GM18505 (cell line): ENCODE measurements around the gene NOL4L.
"Not testable (repeated sequence)": the region's sequence is repeated elsewhere in the genome, so short reads cannot be mapped to it uniquely, and the experiment has no call there.

Experiments used
- ATAC-seq: cut with Tn5 transposase; IDR thresholded peaks from one replicate; pipeline ENCODE4 v1.9.1; 2021; ENCODE audit not compliant: unreplicated experiment
- POLR2A ChIP-seq: IDR thresholded peaks from 4 replicates; pipeline ENCODE4 v1.6.1; 2011; ENCODE audit warnings: borderline replicate concordance; ENCODE audit not compliant: insufficient read depth, insufficient read length; ENCODE audit errors: extremely low read depth

The NOL4L gene

GRCh38 chr20:32415494-32415893 lies 169.6 kb downstream of the NOL4L start:
- ATAC-seq = no peak
- TF ChIP-seq POLR2A = no peak

- no peak for ATAC-seq
- TF ChIP-seq POLR2A = no peak
Observed at GRCh38 chr20:32411955-32412706, 173.0 kb downstream of the NOL4L start.

DNA sequence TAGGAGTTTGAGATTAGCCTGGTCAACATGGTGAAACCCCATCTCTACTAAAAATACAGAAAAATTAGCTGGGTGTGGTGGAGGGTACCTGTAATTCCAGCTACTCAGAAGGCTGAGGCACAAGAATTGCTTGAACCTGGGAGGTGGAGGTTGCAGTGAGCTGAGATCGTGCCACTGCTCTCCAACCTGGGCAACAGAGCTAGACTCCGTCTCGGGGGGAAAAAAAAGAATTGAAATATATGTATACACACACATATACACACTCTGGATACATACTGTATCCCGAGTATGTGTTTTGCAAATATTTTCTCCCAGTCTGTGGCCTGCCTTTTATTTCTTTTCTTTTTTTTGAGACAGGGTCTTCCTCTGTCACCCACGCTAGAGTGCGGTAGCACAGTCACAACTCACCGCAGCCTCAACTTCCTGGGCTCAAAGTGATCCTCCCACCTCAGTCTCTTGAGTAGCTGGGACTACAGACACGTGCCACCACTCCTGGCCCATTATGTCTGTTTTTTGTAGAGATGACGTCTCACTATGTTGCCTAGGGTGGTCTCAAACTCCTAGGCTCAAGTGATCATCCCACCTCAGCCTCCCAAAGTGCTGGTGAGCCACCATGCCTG lies 177.9 kb downstream of the NOL4L start:
- not testable (repeated sequence) for ATAC-seq

GRCh38 chr20:32406701-32407100 lies 178.4 kb downstream of the NOL4L start:
- TF ChIP-seq POLR2A = no peak
- ATAC-seq = no peak

GRCh38 chr20:32404017-32404416 lies 181.1 kb downstream of the NOL4L start:
- TF ChIP-seq POLR2A = no peak
- no peak for ATAC-seq

DNA sequence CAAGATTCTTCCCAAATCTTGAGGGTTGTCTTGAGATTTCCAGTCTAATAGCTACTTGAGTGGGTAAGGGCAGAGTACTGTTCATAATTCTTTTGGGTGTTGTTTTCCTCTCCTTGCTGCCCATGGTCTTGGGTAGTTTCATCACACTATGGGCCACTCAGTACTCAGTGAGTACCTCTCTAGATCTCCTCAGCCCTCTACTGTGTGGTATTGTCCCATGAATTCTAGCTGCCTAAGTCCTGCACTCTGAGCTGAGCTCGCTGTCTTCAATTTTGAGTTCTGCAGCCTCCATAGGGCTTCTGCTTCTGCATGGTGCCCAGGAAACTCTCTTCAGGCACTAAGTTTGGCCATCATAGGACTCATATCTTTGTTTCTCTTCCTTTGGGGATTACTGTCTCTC lies 184.7 kb downstream of the NOL4L start:
- no peak for TF ChIP-seq POLR2A
- no peak for ATAC-seq

DNA sequence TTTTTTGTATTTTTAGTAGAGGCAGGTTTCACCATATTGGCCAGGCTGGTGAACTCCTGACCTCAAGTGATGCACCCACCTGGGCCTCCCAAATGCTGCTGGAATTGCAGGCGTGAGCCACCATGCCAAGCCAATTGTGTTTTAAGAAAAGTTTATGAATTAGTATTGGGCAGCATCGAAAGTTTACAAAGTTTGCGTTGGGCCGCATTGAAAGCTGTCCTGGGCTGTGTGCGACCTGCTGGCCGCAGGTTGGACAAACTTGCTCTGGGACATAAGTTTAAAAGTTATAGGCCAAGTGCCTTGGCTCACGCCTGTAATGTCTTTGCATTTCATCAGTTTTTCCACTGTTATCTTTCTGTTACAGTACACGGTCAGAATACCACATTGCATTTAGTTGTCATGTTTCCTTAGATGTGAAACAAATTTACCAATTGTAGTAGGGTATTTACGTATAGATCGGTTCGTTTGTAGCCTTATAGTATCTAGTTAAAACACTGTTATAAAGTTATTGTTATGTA lies 187.5 kb downstream of the NOL4L start:
- ATAC-seq = no peak
- TF ChIP-seq POLR2A = no peak

DNA sequence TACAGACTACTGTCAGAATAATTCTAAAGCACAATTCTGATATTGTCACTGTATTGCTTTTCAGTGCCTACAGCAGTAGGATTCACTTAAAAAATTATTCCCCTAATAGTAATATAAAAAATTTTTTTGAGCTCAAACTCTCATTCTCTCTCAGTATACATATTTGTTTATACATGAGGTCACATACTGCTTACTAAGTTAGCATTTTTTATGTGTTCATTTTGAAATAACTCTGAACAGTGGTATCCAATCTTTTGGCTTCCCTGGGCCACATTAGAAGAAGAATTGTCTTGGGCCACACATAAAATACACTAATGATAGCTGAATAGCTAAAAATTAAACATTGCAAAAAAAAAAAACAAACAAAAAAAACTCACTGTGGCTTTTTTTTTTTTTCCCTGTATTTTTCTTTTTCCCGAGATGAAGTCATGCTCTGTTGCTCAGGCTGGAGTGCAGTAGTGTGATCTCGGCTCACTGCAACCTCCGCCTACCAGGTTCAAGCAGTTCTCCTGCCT lies 188.4 kb downstream of the NOL4L start:
- no peak for TF ChIP-seq POLR2A
- ATAC-seq = no peak

DNA sequence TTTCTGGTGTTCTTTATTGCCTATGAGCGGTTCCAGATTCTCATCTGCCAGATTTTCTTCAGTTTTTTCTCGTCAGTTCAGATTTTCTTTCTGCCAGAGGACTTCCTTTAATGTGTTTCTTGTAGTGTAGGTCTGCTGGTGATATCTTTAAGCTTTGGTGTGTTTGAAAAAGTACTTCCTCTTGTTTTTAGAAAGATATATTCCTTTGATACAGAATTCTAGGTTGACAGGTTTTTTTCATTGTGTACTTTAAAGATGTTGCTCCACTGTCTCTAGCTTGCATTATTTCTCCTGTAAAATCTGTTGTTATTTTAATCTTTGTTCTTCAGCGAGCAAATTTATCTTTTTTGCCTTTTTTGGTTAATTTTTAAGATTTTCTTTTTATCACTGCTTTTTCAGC lies 190.1 kb downstream of the NOL4L start:
- ATAC-seq = no peak
- TF ChIP-seq POLR2A = no peak
